SW480 (cell line): ENCODE measurements around the gene NEDD4L.
A peak's percentile ranks its signal among the peaks of the same experiment; 100 is the strongest.

ENCODE experiments used
- DNase-seq: peaks from one replicate; pipeline ENCODE4 v3.0.0-alpha.2; 2016; ENCODE audit warnings: low spot score

Gene NEDD4L

GRCh38 chr18:58054041-58054781, 10.2 kb downstream of the NEDD4L start:
- peak; percentile 11 for DNase-seq

DNA sequence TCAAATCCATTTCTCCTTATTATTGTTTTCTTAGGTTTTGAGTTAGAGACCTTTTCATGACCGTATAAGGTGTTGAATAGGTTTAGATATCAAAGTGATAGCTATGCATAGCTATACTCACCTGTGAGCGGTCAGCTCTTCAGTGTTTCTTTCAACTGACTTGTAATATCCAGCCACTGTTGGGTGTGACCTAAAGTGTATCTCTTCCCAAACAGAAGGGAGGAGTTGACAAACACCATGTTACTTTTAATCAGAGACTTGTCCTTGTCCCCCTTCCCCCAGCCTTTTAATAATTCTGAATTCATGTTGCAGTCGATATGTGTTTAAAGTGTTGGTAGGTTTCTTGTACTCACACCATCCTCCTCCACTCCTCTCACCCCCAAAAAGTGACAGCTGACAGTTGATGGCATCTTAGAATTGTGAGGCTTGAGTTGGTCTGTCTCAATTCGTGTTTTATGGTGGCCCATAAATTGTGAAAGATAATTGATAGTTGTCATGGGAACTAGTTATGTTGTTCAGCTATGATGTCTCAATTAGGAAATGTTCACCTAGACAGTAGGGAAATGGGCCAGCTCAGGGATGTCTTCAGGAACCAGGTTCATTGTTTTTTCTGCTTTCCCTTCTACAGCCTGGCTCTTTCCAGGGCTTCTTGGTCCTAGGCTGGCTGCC, 12.0 kb downstream of the NEDD4L start:
- no peak for DNase-seq

DNA sequence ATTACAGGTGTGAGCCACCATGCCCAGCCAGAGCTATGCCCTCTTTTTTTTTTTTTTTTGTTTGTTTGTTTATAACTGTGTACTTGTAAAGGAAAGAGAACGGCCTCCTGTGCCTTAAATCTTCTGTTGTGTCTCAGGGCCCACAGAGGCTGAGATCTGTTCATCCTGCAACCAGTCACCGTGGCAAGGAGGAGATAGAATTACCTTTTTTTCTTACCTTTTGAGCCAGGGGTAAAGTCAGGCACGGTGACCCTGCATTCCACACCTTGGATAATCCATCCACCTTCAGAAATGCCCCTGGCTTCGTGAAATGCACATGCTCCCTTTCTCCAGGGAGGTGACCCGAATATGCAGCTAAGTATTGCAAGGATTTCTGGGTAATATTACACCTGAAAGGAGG, 12.8 kb downstream of the NEDD4L start:
- no peak for DNase-seq

GRCh38 chr18:58057291-58057965, 13.4 kb downstream of the NEDD4L start:
- DNase-seq, result no peak

- no peak for DNase-seq
These were observed 14.7 kb downstream of the NEDD4L start for GRCh38 chr18:58058720-58059119.

GRCh38 chr18:58060254-58060653, 16.2 kb downstream of the NEDD4L start:
- no peak for DNase-seq

GRCh38 chr18:58061349-58061748, 17.3 kb downstream of the NEDD4L start:
- DNase-seq, result no peak

DNA sequence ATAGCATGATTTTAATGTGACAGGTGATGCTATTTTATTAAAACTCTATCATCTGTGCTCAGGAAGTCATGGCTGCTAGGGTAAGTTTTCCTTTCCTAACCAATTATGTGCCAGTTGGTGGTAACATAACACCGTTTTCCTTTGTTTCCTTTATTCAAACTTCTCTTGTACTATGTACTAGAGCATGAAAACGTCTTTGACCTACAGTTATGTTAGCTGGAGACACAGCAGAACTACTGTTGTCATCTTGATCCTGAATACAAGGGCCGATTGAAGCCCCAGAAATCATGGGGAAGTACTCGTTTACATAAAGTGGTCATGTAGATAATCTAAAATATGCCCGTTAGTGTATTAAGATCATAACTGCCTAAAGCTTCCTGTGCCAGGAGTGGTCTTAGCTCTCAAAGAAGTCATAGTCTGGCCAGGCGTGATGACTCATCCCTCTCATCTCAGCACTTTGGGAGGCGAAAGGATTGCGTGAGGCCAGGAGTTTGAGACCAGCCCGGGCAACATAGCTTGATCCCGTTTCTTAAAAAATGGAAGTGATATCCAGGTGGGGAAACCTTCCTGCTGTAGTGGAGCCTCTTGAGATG, 20.5 kb downstream of the NEDD4L start:
- no peak for DNase-seq

DNA sequence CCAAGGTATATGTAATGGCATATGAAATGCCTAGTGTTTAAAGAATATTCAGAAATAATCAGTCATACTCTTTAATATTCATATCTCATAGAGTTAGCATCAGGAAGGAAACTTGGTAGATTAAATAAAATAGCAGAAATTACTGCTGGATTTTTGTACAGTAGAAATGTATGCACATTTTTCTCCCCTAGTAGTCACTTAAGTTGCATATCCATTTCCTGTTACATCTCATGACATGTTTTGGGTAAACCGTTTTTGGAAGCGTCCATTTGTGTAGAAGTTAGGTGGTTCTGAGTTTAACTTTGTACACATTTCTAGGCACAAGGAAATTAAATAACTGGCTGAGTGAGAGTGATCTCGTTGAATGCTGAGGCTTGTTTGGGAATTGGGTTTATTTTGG, 21.9 kb downstream of the NEDD4L start:
- no peak for DNase-seq

DNA sequence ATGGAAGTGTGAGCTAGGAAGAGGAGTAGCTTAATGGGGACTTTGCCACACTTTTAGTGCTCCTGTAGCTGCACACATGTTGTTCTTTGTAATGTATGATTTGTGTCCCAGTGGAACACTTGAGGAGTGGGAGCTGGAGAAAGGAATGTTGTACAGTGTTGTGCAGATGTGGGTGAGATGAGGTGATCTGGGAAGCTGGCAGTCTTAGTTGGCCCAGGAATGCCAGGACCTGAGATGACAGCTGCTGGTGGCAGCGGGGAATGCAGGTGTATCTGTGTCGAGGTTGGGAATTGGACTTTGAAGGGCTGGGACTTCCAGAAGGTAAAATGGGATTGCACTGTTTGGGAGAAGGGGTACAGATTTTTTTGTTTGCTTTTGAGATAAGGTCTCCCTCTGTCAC, 23.6 kb downstream of the NEDD4L start:
- no peak for DNase-seq

- no peak for DNase-seq
These were observed 25.1 kb downstream of the NEDD4L start for GRCh38 chr18:58069099-58069498.

- no peak for DNase-seq
These were observed 25.8 kb downstream of the NEDD4L start for GRCh38 chr18:58069721-58070292.

DNA sequence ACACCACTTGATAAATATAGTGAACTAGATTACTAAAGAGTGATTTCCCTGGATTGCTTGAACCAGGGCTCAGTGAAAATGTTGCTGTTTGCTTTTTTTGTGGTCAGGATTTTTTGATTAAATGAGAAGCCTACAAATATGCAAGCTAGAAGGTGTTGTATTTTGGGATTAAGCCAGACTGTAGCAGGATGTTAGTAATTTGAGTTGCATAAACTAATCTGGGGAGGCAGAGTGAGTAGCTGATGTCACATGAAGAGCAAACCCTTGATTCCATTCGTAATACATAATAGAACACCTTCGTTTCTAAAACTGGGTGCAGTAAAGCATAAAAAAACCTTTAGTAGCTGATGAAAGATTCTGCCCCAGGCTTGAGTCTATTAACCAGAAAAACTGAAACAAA, 32.0 kb downstream of the NEDD4L start:
- no peak for DNase-seq

DNA sequence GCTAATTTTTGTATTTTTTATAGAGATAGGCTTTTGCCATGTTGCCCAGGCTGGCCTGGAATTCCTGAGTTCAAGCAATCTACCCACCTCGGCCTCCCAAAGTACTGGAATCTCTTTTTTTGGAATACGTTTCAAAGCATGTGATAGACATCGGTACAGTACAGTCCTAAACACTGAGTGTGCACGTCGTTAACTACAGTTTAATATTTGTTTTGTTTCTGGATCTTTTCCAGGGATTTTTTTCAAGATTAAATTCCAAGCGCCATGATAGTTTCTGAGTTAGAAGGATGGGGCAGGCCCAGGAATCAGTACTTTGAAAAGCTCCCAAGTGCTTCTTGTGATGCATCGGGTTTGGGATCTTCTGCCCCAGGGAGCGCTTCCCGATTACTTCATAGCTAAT, 33.3 kb downstream of the NEDD4L start:
- DNase-seq, result no peak

DNA sequence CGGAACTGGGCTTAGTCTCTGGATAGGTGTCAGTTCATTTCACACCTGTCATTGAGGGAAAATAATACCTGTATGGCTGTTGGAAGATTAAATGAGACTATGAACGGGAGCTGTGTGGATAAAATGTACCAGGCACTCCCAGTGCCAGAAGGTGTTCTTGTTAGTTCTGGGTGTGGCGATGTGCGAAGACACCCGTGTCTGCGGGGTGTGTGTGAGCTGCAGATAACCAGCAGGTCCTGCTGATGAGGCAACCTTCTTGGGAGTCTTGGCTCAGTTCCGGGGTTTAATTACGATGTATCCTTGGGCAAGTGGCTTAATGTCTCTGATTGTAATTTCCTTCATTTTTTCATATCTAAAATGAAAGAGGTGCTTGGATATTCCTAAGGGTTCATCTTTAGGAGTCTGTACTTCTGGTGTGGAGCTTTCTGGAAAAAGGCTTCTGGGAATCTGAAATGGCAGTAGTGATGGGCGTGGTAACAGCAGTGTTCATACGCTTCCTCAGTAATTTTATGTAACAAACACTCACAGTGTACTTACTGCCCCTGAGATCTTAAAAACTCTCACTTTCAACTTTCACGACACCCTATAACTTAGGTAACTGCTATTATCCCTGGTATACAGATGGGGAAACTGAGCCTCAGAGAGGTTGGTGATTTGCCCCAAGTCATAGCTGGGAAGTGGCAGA, 35.0 kb downstream of the NEDD4L start:
- no peak for DNase-seq

DNA sequence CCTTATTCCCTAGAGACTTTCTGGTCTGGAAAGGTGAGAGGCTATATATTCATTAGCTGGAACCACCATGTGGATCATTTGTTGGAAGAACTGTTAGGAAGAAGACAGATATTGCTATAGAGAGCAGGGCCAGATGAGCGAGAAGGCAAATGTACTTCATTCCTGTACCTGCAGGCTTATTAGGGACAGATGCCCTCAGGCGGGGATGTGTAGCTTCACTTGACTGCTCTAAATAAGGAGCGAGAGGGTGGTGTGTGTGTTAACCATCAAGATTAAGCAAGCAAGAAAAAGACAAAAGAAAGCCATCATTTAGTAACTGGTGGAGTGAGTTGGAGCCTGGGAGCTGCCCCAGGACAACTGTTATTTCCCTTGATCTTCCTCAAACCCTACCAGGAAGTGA, 36.4 kb downstream of the NEDD4L start:
- no peak for DNase-seq

- no peak for DNase-seq
These were observed 44.1 kb downstream of the NEDD4L start for GRCh38 chr18:58087928-58088690.

DNA sequence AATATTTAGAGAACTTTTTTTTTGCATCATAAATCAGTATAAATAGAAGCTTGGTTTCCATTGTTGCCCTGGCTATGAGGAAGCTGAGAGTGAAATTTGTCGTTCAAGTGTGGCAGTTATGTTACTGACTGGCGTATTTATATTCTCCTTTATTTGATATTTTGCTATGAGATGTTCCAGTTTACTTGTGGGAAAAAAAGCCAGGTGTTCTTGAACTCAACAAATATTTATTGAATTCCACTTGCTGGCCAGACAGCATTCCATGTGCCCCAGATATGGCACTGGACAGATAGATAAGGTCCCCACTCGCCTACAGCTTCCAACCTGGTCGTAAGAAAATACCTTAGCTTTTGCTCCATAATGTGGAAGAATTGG, 44.7 kb downstream of the NEDD4L start:
- no peak for DNase-seq

- DNase-seq, result peak; percentile 14
These were observed 47.1 kb downstream of the NEDD4L start for GRCh38 chr18:58091099-58091611.

DNA sequence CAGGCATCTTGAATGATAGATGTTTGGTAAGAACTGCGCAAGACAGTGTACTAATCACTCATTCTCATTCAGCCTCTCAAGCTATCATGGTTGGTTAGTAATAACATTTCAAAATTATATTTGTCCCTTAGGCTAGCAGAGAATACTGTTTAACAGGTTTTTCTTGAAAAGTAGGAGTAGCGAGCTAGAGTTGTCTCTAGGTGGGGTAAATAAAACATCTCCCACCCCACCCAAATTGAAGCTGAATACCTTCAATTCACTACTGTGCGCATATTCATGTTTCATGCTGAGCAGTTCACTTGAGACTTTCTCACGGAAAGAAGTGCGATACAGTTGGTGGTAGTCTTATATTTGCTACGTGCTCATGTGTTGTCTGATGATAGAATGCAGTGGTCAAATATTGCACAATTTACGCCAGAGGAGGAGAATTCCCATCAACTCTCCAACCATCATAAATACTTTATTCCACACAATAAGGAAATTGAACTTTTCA, 49.3 kb downstream of the NEDD4L start:
- no peak for DNase-seq

DNA sequence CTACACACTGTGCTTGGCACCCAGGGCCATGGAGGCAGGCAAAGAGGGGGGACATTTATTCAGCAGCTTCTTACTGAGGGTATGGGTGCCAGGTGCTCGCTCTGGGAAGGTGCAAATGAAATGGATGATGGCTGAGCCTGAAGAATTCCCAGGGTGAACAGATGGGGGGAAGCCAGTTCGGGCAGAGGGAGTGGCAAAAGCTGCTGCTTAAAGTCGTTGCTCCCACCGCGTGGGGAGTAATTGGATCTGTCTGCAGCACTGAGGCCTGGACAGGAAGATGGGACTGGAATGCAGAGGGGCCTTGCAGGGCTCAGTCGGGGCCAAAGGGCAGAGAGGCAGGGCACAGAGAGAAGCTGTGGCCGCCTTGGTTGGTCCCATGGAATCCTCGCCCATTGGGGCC, 51.2 kb downstream of the NEDD4L start:
- no peak for DNase-seq
